HG03469 (cell line): ENCODE measurements around the gene FILIP1L.

ENCODE experiments used
- ATAC-seq: cut with Tn5 transposase; IDR thresholded peaks from one replicate; pipeline ENCODE4 v1.9.1; 2021; ENCODE audit warnings: mild to moderate bottlenecking, moderate library complexity, moderate number of reproducible peaks; ENCODE audit not compliant: unreplicated experiment

Gene FILIP1L

GRCh38 chr3:100114413-100115030 is at the start of gene FILIP1L:
TSS of gene FILIP1L (minus strand) at chr3:100114501.
- ATAC-seq = no peak

GRCh38 chr3:100163787-100164186 is 49.5 kb upstream of the FILIP1L start:
- no peak for ATAC-seq

- no peak for ATAC-seq
Observed at GRCh38 chr3:100160521-100160920, 46.2 kb upstream of the FILIP1L start.

GRCh38 chr3:100159331-100160153 is 45.2 kb upstream of the FILIP1L start:
- ATAC-seq = no peak

DNA sequence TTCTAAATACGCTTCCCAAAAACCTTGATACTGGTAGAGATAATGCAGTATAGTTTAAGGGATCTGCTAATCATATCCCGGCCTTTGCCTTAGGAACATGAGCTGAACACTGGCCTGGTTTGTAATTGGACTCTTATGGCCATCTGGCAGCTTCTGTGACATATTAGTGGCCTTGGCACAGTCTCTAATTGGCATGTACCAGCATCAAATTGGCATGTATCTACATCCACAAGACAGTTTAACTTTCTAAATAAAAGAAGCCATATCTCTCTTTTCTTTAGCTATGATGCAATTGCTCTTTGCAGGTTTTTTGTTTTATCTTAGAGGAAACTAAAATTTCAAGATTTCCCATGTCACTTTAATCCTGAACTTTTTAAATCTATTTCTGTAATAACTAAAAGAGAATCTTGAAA is 44.6 kb upstream of the FILIP1L start:
- no peak for ATAC-seq

DNA sequence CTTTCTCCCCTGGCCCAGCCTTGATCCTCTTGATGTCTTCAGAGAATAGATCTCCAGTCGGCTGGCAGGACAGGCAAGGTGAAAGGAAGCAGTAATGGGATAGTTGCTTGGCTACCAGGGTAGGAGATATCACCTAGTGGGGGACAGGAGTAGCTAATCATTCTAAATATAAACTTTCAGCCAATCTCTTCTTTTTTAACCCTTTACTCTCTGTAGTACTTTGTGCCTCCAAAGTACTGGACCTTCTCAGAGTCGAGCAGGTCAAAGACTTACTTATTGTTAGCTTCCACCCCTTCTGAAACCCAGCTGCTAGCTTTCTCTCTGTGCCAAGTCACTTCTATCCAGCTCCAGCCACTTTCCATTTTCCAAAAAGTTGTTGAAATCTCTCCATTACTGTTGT is 43.4 kb upstream of the FILIP1L start:
- no peak for ATAC-seq

DNA sequence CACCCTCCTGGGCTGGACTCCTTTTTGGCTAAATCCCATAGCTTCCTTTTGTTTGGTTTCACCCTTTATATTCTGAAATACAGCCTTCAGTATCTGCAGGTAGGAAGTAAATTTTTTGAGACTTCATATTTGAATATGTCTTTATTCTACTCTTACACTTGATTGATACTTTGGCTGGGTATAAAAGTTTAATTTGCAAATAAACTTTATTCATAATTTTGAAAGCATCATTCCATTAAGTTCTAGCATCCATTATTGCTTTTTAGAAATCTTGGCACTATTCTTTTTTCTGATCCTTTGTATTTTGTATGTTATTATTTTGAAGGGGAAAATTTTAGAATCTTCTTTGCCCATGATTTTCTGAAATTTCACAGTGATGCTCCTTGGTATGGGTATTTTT is 41.3 kb upstream of the FILIP1L start:
- no peak for ATAC-seq

DNA sequence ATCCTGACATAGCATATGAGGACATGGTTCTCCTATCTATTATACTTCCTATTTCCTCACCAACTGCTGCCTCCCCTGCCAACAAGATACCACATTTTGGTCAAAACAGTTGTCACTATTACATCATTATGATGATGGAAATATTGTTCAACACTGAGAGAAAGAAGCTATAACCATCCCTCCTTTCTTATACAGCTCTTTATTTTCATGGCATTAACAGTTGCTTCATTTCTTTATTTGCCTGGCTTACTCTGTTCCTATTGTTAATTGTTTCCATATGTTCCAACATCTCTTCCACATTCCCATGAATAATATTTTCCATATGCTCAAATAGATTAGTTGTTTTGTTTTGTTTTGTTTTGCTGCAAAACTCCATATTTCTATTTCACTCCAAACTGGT is 40.8 kb upstream of the FILIP1L start:
- no peak for ATAC-seq

DNA sequence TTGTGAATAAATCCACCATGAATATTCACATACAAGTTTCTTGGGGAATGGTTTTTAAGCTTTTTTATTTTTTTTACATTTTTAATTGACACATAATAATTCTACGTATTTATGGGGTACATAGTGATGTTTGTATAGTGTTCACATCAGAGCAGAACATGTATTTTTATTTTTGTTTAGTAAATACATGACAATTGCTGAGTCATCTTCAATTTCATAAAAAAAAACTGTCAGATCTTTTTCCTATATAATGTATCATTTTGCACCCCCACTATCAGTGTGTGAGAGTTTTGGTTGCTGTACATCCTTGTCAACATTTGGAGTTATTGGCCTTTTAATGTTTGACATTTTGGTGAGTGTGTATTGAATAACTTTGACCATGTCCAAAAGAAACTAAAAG is 39.9 kb upstream of the FILIP1L start:
- ATAC-seq = no peak

DNA sequence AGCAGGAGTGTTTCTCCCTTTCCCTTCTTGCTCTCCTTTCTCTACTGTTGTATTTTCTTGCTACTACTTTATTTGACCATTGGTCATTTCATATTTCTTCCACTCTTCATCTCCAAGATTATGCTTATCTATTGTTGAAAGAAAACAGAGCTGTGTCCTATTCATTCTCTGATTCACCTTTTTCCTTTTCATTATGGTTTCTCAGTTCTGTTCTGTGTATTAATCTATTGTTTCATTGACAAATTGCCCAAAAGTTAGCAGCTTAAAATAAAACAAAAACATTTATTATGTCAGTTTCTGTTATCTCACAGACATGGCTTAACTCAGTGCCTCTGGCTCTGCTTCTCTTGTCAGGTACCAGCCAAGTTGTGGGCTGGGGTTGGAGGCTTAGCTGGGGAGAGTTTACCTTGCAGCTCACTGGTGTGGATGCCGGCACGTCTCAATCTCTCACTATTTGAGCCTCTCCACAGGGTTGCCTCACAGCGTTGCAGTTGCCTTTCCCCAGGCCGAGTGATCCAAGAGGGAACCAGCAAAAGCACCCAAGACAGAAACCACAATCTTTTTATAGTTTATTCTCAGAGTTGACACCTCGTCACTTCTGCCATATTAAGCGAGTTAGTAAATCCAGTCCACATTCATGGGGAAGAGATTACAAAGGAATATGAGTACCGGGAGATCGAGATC is 36.9 kb upstream of the FILIP1L start:
- no peak for ATAC-seq

DNA sequence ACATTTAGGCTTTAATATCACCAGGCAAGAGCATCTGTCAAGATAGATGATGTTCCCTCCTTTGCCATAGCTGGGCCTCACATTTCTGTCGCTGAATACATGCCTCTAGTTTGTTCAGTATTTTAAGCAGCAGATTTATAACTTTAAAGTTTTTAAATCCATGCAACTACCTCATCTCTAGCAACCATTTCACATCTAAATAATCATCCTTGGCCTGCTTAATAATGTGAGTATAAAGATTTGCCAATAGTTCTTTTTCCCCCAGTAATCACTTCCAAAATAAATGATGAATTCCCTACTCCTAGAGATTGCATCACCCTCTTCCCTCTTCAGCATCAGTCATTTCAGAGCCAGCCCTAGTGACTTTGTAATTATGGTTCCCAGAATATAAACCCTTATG is 36.2 kb upstream of the FILIP1L start:
- ATAC-seq = no peak

- no peak for ATAC-seq
Observed at GRCh38 chr3:100149713-100150415, 35.6 kb upstream of the FILIP1L start.

GRCh38 chr3:100149130-100149529 is 34.8 kb upstream of the FILIP1L start:
- no peak for ATAC-seq

DNA sequence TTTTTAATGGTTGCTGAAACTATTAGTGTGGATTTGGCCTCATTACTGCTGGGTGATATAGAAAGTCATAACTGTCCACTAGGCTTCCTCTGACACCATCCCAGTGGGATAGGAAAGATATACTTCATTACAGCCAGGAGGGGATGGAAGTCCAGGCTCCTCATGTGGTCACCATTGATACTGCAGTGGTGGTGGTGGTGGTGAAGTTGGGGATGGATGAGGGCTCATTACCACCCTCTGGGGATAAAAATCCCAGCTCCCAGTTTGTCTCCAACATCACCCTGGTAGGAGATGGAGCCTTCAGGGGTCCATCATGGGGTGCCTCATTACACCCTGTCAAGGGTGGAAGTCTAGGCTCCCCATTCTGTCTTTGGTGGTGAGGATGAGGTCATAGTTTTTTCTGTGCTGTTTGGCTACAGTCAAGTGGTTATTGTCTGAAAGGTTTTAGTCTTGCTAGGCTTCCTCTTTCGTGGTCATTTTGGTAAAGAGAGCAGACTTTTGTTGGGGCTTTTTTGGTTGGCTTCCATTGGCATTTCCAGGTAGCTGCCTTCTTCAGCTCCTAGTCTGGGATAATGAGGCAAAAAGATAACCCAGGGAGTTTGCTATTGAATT is 30.1 kb upstream of the FILIP1L start:
- ATAC-seq = peak; percentile 80

DNA sequence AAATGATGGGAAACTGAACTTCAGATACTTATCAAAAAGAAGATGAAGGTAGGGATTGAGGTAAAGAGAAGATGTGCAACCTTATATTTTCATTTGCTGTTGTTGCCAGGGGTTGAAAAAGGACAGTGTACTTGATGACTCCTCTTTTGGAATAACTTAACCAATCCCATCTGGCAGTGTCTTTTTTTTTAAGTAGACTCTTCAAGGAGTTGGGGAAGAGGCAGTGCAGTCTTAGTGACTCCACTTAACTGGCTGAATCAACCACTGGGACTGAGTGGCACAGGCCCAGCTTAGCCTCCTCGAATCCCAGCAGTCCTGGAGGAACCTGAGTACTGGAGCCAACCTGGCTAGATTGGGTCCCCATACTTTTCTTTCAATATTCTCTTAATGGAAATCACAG is 27.3 kb upstream of the FILIP1L start:
- no peak for ATAC-seq

DNA sequence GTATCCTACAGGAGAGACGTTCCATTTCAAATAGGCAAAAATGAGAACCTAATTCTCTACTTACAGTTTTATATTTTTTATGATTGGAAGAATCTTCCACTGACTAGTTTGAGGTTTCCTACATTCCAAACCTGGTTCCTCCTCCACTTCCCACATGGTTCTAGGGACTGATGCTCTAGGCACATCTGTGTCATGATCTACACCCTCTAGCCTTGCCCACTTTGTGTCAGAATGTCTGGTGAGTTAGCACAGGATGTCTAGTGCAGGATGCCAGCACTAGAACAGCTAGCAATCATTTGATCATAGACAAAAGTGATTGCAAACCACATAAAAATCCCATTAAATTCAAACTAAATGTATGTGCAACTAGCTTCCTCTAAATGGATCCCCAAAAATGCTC is 26.7 kb upstream of the FILIP1L start:
- no peak for ATAC-seq

DNA sequence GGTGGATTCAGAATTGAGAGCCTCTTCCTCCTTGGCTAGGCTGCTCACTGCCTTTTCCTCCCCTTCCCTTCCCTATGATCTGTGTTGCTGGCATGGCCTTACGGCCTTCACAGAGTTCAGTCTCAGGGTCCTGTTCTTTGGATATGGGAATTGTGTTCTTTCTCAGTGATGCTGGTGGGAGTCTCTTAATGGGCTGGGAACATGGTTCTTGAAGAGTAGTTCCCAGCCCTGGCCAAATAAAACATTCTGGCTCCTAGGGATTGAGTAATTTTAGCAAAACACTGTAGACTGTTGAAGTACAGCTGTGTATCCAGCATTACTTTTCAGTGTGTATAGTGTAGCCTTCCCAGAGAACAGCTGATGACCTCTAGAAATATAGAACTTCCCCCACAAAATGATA is 22.6 kb upstream of the FILIP1L start:
- no peak for ATAC-seq

GRCh38 chr3:100131241-100131640 is 16.9 kb upstream of the FILIP1L start:
- ATAC-seq = no peak

- ATAC-seq = no peak
Observed at GRCh38 chr3:100129941-100130340, 15.6 kb upstream of the FILIP1L start.

- ATAC-seq = no peak
Observed at GRCh38 chr3:100128565-100128964, 14.3 kb upstream of the FILIP1L start.

DNA sequence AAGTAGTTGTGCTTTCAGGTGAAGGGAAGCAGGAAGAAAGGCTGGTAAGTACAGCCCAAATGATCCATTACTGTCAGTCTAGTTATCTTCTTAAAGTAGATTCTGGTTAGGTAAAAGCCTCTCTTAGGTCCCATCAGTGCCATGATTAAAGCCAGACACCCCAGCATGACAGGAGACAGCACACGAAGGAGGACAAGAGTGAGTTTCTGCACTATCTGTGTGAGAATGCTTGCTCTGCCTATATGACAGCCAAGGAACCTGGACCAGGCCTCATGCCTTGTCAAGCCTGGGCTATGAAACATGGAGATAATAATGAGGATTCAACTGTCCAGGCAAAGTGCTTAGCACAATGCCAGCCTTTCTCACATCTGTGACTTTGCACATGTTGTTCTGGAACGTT is 13.5 kb upstream of the FILIP1L start:
- ATAC-seq = no peak
